ENCODE measurements around the gene DAB2IP.

Gene DAB2IP

DNA sequence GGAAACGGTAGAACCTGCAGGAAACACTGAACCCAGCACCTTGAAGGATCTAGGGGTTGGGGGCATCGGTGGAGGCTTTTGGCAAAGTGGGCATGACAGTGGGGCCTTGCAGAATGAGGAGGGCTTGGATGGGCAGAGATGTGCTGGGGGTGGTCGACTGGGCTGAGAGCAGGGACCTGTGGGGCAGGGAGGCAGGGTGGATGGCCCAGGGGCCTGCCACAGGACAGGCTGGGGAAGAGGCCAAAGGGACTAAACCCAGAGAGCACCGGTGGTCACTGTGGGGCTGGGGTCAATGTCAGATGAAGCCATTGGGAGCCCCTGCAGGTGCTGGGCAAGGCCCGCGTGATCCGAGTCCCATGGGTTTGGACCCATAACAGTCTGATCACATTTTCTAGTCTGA, 175.3 kb downstream of the DAB2IP start:
- no peak for DNase-seq (ENCODE audit: low read depth)
- TF ChIP-seq, protein P1, sequence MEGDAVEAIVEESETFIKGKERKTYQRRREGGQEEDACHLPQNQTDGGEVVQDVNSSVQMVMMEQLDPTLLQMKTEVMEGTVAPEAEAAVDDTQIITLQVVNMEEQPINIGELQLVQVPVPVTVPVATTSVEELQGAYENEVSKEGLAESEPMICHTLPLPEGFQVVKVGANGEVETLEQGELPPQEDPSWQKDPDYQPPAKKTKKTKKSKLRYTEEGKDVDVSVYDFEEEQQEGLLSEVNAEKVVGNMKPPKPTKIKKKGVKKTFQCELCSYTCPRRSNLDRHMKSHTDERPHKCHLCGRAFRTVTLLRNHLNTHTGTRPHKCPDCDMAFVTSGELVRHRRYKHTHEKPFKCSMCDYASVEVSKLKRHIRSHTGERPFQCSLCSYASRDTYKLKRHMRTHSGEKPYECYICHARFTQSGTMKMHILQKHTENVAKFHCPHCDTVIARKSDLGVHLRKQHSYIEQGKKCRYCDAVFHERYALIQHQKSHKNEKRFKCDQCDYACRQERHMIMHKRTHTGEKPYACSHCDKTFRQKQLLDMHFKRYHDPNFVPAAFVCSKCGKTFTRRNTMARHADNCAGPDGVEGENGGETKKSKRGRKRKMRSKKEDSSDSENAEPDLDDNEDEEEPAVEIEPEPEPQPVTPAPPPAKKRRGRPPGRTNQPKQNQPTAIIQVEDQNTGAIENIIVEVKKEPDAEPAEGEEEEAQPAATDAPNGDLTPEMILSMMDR (IDR thresholded peaks at IDR 0.05; ENCODE audit: low read length, missing control alignments), result no peak
- H3K4me3 ChIP-seq (replicated peaks; ENCODE audit: low read depth, low read length), result no peak overlapping the region

DNA sequence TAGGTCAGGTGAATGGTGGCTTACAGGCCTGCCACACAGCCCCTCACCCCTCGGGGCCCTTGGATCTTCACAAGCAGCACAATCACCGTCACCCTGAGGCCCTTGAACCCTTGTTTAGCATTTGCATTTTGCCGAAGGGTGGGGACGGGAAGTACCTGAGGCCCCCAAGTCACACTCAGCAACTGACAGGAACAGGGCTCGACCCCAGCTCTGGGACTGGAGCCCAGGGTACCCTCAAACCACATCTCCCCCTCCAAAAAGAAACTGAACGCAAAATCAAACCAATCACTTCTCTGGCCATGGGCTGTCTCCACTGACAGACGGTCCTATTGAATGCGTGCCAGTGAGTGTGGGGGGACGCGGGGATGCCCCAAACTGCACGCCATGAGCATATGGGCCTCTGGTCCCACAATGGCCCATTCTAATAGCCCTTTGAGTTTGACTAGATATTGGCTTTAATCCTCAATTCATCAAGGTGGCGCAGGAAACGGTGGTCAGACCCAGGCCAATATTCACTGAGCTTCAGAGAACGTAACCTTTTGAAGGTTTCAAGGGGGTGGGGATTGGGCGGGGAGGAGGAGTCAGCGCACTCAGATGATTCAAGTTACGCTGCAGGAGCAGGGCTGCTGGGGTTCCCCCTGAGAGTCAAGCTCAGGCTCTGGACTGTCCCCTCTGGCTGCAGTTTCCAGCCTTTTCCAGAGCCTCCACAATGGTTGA, 176.0 kb downstream of the DAB2IP start:
- H3K4me3 ChIP-seq (replicated peaks; ENCODE audit: low read depth, low read length), result no peak overlapping the region
- TF ChIP-seq, protein P1 (IDR thresholded peaks at IDR 0.05; ENCODE audit: low read length, missing control alignments), result no peak

DNA sequence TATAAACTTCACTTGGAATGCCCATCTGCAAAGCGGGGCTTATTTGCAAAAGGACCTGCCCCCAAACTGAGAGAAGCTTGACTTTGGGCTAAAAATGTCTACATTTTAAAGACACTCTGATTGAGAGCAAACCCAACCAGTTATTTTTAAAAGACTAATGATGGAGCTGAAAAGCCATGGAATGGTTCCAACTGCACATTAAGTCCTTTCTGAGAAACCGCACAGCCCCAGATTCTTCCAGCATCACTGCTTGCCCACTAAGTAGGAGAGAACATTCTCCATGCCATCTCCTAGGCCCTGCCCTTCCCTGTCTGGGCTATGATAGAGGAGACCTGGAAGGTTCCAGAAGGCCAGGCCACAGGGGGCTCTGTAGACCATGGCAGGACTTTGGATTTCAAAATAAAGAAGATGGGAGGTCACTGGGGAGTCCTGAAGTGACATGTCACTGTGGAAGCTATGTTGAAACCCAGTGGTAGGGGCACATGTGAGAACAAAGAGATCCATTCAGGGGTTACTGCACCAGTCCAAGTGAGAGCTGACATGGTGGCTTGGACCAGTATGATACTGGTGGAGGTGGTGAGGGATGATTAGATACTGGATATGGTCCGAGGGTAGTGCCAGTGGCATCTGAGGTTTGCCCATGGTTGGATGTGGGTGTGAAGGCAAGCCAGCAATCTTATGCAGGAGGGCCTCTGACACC, 179.2 kb downstream of the DAB2IP start:
- H3K4me3 ChIP-seq (replicated peaks; ENCODE audit: low read depth, low read length), result no peak overlapping the region
- TF ChIP-seq, protein P1 (IDR thresholded peaks at IDR 0.05; ENCODE audit: low read length, missing control alignments), result no peak
- no peak for DNase-seq (ENCODE audit: low read depth)

More for the DNA sequence above, 176.0 kb downstream of the DAB2IP start:
- no peak for DNase-seq (ENCODE audit: low read depth)

DNA sequence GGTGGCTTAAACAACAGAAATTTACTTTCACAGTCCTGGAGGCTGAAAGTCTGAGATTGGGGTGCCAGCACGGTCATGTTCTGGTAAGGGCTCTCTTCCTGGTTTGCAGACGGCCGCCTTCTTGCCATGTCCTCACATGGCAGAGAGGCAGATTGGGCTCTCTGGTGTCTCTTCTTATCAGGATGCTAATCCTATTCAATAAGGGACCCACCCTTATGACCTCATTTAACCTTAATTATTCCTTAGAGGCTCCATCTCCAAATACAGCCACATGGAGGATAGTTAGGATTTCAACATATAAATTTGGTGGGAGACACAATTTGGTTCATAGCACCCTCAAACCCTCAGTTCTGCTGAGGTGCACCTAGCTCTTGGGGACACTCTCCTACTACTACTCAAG, 180.4 kb downstream of the DAB2IP start:
- TF ChIP-seq, protein P1 (IDR thresholded peaks at IDR 0.05; ENCODE audit: low read length, missing control alignments), result no peak
- no peak overlapping the region for H3K4me3 ChIP-seq (replicated peaks; ENCODE audit: low read depth, low read length)
- no peak for DNase-seq (ENCODE audit: low read depth)

DNA sequence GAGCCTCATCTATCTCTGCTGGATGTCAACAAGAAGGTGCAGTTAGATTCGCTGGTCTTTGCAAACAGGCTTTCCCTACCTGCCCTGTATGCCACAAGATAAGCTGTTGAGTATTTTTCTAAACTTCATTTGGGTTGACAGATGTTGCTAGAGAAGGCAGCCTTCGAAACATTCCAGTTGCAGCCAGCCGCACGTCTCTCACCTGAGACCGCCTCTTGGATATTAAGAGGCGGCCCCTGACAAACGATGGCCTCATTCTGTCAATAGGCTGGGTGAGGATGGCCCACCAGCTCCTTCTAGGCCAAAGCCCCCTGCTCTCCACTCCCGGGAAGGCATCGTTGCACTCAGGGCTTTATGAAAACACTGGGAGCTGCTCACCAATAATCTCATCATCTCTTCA, 181.6 kb downstream of the DAB2IP start:
- no peak overlapping the region for H3K4me3 ChIP-seq (replicated peaks; ENCODE audit: low read depth, low read length)
- no peak for DNase-seq (ENCODE audit: low read depth)
- TF ChIP-seq, protein P1 (IDR thresholded peaks at IDR 0.05; ENCODE audit: low read length, missing control alignments), result no peak

All from fibroblast of pulmonary artery (primary cell).